LHCN-M2 (cell line): ENCODE results near the gene STYXL2. TPM values are rescaled to one million over a fixed set of nuclear protein-coding genes. Genes with fewer than 3 reads are reported as not detected.

Experiments
- DNase-seq: peaks from one replicate; pipeline ENCODE4 v3.0.0-alpha.2; 2012; ENCODE audit warnings: low read depth
- total RNA-seq: library from RNA; depleted of rRNA; stranded (reverse); fragments of >200 nt; gene quantifications from 2 replicates; pipeline ENCODE4 v1.2.3, GENCODE V29; 2014

STYXL2 gene
- total RNA-seq, 1 experiment from 2014 or later, result 4.8 TPM

DNA sequence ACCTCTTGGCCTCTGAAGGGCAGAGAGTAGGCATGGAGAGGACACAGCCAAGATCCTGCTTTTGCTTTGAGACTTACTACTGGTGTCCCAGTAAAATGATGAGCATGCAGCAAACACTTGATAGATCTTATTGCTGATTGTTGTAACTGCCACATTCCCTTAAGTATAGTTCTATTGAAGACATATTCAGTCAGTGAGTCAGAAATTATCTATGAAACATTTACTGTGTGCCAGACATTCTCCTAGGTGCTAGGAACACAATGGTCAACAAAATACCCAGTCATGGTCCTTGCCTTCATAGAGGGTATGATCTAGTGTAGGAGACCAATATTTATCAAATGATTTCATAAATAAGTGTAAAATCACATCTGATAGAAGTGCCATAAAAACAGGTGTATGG is 13.6 kb downstream of the STYXL2 start:
- DNase-seq, result peak; percentile 8

DNA sequence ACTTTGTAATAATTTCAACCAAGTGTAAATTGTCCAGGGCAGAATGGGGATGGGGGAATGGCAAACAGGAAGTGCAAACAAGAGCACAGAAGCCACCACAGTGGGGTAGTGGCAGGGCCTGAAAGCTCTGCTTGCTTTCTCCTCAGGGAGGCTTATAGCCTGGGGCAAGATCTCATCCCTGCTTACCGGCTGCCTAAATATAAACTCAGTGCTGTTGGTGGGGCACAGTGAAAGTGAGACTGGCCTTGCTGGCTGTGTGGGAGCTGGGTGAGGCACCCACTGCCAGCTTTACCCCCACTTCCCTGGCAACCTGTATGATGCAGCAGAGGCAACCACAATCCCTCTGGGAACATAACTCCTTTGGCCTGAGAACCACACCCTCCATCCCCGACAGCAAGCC is 15.2 kb downstream of the STYXL2 start:
- no peak for DNase-seq

DNA sequence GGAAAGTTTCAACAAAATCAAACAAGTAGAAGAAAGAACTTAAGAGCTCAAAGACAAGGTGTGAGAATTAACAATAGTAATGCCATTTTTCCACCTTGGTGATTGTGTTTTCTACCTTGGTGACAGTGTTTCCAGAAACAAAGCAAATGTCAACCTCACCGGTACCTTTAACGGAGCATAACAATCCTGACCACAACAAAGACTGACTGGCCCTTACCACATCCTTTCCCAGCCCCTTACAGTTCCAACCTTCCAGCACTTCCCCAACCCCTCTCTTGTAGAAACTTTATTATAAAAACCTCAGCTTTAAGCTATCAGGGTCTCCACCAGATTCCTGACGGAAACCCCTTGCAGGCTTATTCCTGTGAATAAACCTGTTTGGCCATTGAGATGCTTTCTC is 16.7 kb downstream of the STYXL2 start:
- DNase-seq, result no peak

DNA sequence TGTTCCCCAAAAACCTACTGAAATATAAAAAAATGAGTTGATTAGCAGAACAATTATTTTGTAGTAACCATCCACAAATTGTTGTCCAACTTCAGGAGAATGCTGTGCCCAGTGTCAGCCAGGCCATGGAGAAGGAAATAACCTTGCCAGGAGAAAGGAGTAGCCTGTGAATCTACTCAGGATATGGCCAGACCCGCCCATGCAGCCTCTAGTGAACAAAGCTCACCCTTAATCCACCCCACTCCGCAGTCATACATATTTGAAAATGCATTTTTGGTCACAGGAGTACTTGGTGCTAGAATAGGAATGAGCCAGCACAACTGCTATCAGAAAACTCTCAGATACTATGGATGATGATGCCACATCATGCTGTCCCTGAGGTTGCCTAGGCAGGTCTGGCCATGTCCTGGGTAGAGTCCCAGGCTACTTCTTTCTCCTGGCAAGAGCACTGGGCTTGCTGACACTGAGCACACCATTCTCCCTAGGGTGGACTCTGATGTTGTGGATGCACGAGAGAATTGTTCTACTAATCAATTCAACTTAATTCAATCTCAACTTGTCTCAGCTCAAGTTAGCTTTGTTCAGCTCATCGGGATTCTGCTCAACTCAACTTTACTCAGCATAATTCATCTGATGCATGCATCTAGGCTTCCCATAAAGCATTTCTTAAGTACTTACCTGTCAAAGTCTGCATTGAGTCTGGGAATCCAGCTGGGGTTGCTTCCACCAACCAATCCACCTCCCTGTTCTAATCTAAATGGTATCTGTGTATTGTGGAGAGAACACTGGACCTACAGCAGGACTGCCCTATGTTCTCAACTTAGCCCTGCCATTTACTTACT is 18.2 kb downstream of the STYXL2 start:
- DNase-seq, result no peak

DNA sequence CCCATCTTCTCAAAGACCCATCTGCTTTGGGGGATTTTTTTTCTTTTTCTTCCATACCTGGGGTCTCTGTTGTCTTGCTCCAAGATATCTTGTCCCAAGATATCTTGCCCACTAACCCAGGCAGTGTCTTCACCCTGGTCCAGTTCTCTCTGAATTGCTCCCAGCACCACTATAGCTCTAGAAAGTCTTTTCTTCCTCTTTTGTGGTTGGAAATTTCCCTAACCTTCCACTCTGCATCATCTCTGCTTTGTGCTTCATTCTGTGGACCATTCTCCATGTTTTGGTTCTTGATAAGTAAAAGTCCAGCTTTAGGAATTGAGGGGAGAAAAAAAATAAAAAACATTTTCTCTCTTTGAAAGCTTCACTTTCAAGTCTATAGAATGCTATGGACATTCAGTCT is 20.9 kb downstream of the STYXL2 start:
- DNase-seq, result no peak

DNA sequence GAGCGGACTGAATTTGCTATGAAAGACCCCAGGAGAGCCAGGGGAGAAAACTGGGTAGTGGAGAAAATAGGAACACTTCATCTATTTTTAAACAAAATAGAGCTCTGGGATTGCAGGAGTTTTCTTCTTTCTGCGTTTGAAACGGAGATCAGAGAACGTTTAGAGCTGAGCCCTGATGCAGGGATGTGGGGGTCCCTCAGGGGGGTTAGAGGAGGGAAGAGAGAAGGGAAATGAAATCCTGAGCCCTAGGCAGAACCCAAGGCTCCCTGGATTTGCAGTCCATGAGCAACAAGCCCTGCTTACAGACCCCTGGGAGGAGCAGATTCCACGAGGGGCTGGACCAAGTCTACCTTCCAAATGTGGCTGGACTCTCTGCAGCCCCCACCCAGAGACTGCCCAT is 21.8 kb downstream of the STYXL2 start:
- no peak for DNase-seq

DNA sequence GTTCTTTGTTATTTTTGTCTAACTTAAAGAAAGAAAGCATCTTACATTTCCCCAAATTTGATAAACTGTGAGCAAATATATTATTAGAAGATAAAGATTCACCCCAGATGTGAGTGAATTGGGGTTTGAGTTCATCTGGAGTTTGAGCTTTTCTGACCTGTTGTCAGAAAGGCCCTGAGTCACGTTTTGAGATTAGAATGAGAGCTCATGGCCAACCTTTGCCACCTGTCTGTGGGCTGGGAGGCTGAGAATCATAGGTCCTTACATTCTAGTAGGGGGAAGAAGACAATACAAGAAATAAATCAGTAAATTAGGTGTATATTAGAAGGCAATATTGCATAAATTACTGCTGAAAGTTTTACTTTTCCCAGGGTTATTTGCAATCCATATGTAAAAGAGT is 22.3 kb downstream of the STYXL2 start:
- no peak for DNase-seq

DNA sequence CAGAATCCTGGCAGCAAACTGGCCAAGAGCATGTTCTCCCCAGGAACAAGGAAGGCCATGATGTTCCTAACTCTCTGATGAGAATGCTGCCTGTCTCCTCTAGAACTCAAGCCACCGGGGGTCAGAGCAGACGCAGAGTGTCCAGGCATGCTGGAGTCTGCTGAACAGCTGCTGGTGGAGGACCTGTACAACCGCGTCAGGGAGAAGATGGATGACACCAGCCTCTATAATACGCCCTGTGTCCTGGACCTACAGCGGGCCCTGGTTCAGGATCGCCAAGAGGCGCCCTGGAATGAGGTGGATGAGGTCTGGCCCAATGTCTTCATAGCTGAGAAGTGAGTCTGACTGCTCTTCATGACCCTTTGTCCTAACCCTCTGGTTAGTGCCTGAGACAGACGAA is 23.4 kb downstream of the STYXL2 start:
- no peak for DNase-seq

DNA sequence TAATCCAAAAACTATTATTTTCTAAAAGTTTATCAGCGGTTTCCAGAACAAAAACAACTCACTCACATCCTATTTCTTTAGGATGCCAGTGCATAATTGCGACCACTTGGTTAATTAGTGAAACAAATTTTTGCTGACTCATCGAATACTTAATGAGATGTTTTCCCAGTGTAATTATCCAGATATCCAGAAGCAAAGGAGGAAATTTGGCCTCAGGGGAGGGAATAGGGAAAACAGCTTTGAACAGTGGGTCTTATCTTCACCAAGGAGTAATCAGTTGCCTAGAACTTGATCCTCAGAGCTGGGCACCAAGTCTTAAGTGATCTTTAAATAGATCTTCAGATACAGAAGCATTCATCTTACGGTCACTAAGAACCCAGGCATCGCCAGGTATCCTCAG is 24.3 kb downstream of the STYXL2 start:
- DNase-seq, result no peak

DNA sequence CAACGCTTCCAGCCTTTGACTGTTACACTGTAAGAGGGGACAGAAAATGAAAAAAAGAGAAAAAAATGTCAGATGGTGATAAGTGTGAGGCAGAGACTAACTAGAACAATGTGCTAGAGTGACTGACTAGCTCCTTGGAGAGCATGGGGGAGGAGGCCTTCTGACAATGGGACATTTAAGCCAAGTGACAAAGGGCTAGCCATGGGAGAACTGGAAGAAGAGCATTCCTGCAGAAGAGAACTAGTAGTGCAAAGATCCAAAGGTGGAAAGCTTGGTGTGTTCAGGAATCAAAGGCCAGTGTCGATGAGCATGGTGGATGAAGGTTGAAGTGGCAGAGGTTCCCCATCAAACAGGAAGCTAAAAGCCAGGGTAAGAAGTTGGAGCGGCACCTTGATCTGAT is 25.8 kb downstream of the STYXL2 start:
- DNase-seq, result no peak

DNA sequence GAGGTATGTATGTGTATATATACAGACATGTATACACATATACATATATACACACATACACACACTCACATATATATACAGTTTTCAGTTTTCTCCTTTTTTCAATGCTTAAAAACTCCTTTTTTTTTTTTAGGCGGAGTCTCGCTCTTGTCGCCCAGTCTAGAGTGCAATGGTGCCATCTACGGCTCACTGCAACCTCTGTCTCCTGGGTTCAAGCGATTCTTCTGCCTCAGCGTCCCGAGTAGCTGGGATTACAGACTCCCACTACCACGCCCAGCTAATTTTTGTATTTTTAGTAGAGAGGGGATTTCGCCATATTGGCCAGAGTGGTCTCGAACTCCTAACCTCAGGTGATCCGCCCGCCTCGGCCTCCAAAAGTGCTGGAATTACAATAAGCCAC is 27.0 kb downstream of the STYXL2 start:
- no peak for DNase-seq

DNA sequence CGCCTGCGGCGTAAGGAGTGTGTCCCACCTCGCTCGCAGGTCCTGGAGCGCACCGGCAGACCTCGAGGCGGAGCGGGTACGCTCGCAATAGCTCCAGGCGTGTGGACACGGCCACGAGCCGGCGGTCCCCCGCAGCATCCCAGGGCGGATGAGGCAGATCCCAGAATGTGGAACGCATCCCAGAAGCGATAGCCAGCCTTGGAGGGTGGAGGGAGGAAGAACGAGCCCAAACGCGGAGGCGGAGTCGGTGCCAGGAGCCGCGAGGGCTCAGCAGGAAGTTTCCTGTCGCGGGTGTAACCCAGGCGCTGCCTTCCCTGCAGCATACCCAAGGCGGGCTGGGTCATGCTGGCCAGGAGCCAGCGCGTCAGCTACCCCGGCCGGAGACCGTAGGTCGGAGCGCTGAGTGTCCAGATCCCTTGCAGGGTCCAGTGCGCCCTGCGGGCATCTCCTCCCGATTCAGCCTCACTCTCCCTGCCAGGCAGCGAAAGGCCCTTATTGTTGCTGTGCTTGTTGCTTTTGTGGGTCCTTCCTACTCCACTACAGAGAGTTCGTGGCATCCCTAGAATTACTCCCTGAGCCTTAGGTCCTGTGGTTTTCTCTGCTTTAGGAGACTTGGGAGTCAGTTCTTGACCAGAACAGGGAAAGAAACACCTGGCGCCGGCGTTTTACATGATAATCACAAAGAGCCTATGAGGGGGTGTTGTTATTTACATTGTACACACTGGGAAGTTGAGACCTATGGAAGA is 27.7 kb downstream of the STYXL2 start:
- DNase-seq, result no peak

DNA sequence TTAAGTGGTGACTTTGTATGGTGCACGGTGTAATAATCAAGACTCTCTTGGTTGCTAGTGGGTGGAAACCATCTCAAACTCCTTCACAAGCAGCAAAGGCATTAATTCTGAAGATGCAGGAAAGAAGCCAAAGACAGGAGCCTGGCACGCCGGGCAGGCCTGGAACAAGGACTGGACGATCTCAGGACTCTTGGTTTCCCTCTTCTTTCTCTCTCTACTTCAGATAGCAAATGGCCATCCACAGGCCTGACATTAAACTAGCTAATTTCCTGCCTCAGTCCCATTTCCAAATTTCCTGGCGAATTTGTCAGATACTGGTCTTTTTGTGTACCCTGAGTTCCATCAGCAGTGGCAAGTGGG is 28.2 kb downstream of the STYXL2 start:
- DNase-seq, result no peak

DNA sequence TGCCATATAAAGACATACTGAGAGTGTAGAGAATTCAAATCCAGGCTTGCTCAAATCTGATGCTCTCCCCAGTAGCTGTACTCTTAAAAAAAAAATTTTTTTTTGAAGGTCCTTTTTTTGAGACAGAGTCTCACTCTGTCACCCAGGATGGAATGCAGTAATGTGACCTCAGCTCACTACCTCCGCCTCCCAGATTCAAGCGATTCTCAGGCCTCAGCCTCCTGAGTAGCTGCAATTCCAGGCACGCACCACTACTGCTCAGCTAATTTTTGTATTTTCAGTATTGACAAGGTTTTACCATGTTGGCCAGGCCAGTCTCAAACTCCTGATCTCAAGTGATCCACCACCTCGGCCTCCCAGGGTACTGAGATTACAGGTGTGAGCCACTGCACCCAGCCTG is 28.7 kb downstream of the STYXL2 start:
- no peak for DNase-seq

DNA sequence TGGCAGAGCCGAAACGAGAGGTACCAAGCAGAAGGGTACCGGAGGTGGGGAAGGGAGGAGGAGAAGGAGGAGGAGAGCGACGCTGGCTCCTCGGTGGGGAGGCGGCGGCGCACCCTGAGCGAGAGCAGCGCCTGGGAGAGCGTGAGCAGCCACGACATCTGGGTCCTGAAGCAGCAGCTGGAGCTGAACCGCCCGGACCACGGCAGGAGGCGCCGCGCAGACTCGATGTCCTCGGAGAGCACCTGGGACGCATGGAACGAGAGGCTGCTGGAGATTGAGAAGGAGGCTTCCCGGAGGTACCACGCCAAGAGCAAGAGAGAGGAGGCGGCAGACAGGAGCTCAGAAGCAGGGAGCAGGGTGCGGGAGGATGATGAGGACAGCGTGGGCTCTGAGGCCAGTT is 32.4 kb downstream of the STYXL2 start:
- DNase-seq, result no peak

DNA sequence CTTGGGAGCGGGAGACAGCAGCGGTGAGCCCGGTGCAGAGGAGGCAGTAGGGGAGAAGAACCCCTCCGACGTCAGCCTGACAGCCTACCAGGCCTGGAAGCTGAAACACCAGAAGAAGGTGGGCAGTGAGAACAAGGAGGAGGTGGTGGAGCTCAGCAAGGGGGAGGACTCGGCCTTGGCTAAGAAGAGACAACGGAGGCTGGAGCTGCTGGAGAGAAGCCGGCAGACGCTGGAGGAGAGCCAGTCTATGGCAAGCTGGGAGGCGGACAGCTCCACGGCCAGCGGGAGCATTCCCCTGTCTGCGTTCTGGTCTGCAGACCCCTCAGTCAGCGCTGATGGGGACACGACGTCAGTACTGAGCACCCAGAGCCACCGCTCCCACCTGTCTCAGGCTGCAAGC is 32.9 kb downstream of the STYXL2 start:
- DNase-seq, result no peak

DNA sequence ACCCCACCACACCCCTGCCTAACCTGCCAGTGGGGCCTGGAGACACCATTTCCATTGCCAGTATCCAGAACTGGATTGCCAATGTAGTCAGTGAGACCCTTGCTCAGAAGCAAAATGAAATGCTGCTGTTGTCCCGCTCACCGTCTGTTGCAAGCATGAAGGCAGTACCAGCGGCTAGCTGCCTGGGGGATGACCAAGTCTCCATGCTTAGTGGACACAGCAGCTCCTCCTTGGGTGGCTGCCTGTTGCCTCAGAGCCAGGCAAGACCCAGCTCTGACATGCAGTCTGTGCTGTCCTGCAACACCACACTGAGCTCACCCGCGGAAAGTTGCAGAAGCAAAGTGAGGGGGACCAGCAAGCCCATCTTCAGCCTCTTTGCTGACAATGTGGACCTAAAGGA is 33.4 kb downstream of the STYXL2 start:
- no peak for DNase-seq

DNA sequence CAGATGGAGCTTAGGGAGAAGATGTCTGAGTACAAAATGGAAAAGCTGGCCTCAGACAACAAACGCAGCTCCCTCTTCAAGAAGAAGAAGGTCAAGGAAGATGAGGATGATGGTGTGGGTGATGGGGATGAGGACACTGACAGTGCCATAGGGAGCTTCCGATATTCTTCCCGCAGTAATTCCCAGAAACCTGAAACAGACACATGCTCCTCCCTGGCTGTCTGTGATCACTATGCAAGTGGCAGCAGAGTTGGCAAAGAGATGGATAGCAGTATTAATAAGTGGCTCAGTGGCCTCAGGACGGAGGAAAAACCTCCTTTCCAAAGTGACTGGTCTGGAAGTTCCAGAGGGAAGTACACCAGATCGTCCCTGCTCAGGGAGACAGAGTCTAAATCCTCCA is 33.8 kb downstream of the STYXL2 start:
- DNase-seq, result no peak

DNA sequence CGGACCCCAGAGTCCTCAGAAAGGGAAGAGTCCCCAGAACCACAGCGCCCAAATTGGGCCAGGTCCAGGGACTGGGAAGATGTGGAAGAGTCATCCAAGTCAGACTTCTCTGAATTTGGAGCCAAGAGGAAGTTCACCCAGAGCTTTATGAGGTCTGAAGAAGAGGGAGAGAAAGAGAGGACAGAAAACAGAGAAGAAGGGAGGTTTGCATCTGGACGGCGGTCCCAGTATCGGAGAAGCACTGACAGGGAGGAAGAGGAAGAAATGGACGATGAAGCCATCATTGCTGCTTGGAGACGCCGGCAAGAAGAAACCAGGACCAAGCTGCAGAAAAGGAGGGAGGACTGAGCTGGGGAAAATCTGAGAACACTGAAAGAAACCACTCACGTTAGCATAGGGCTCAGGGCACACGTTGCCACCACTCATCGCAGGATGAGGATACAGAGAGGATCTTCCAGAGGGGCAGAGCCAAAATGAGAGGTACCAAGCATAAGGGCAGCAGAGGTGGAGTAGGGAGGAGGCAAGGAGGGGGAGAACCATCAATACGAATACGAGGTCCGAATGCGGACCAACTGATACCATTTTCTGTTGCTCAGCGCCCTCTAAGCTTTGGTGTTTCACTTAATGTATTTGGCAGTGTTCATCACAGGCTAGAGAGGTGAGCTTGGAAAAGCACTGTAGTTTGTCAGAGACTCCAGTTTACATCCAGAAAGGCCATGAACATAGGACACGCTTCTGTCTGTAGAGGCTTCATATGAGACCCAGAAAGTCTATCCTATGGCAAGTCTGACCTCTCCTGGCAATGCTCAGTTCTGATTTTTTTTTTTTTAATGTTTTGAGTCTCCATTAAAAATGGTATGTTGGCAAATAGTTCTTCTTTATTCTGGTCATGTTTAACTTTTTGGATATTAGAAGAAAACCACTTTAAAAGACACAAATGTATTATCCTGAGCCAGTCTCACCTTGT is 34.7 kb downstream of the STYXL2 start:
- peak; percentile 5 for DNase-seq

DNA sequence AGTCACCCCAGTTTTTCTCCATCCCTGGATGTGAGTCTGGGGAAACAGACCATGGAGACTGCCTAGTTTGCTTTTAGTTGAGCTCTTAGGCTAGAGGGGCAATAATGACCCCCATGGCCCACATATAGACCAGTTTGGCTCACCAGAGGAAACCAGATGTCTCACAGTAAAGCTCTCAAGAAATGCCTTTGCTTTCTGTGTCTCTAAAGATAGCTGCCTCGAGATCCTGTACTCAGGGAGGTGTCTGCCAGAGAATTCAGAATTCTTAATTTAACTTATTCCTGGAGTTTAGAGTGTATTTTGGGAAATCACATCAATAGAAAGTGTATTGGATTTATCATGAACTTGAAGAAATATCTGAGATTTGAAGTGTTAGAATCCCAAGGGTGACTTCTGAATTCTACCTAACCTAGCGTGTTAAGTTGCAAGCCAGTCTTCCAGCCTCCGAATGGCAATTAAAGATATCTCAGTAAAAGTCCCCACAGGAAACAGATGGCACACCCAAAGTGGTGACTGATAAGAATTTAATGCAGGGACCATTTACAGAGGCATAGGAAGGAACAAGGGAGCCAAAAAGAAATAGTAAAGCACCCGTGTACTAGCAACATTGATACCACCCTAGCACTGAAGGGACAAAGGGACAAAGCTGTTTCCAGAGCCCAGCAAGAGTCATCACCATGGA is 37.1 kb downstream of the STYXL2 start:
- no peak for DNase-seq

DNA sequence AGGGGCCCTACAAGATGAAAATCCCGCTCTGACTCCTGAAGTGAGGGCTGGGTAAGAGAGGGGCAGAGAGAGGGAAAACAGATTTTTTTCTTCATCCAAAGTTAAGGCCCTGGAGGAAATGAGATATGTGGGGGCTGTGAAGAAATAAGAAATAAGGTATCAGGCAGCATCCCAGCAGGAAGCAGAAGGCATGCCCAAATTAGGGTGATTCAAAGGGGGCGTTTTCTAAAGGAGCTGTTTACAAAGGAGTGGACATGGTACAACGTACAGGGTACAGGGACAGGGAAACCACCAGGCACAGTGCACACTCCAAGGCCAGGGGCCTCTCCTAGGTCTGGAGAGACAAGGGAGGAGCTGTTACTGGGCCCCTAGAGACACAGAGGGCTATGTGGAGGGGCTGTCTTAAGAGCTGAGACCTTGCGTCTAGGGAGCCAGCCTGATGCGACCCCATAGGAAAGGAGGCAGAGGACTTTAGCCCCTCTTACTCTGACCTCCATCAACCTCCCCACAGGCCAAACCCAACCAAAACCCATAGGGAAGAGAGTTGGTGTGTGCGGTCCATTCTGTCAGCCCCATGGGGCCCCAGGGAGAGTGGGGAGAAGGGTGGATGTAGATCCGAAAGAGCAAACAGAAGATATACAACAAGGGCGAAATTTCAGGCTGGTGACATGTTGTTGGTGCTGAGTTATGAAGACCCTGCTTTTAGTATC is 38.6 kb downstream of the STYXL2 start:
- DNase-seq, result no peak
